MM.1S (cell line): Measurements from ENCODE around the gene GRAMD1B.

Experiments
- CTCF ChIP-seq: fragments of 300-600 bp; sonication (generic); IDR thresholded peaks from 2 replicates; pipeline ENCODE4 v1.5.1; 2016; ENCODE audit warnings: antibody characterized with exemption, low read length, mixed read lengths
- EZH2 ChIP-seq: fragments of 300-600 bp; sonication (generic); optimal IDR thresholded peaks from 2 replicates; pipeline ENCODE3; 2017; ENCODE audit warnings: low read depth, mild to moderate bottlenecking, antibody characterized with exemption, low read length, mixed read lengths
- EZH2phosphoT487 ChIP-seq: fragments of 300-600 bp; sonication (generic); IDR thresholded peaks from 2 replicates; pipeline ENCODE4 v1.6.1; 2018; ENCODE audit warnings: antibody characterized with exemption, low read length

GRCh38 chr11:123603666-123604065, 173.6 kb downstream of the GRAMD1B start:
- TF ChIP-seq EZH2 = no peak
- TF ChIP-seq CTCF = no peak
- no peak for TF ChIP-seq EZH2phosphoT487
